Stomach smooth muscle (tissue), 2 donors: ENCODE data around the gene EPHB1.
"Not testable (repeated sequence)": the region's sequence is repeated elsewhere in the genome, so short reads cannot be mapped to it uniquely, and the experiment has no call there.

Experiments used
- H3K27ac ChIP-seq: one replicate; pipeline ENCODE4 v1.7.0; 2013; ENCODE audit warnings: mild to moderate bottlenecking, low read length, inconsistent platforms
- H3K27me3 ChIP-seq, 2 donors: one replicate each; pipeline ENCODE4 v1.7.0; 2013; ENCODE audit warnings: low read length in 2 of 2; ENCODE audit not compliant: insufficient read depth in 2 of 2, control insufficient read depth in 1 of 2
- H3K36me3 ChIP-seq, 2 donors: one replicate each; pipeline ENCODE4 v1.7.0; 2013; ENCODE audit warnings: low read length in 2 of 2; ENCODE audit not compliant: control insufficient read depth in 2 of 2, insufficient read depth in 2 of 2
- H3K4me1 ChIP-seq: one replicate; pipeline ENCODE4 v1.7.0; 2013; ENCODE audit warnings: low read length; ENCODE audit not compliant: control insufficient read depth, insufficient read depth
- H3K4me3 ChIP-seq, 2 donors: one replicate each; pipeline ENCODE4 v1.7.0; 2013; ENCODE audit warnings: low read length in 2 of 2
- H3K9ac ChIP-seq, 2 donors: one replicate each; pipeline ENCODE4 v1.7.0; 2013; ENCODE audit warnings: low read length in 2 of 2, mild to moderate bottlenecking in 1 of 2
- H3K9me3 ChIP-seq, 2 donors: one replicate each; pipeline ENCODE4 v1.7.0; 2013; ENCODE audit warnings: low read length in 2 of 2; ENCODE audit not compliant: control insufficient read depth in 2 of 2
- donor health status: healthy.
- donor health status: Pancreatic carcinoma.

The EPHB1 gene

GRCh38 chr3:134991472-134992010 lies 196.5 kb downstream of the EPHB1 start:
- no peak overlapping the region for H3K9ac ChIP-seq
- no peaks in the 10 kb centered on the region for H3K27me3 ChIP-seq
- H3K36me3 ChIP-seq = no peaks in the 10 kb centered on the region
- no peaks in the 10 kb centered on the region for H3K9me3 ChIP-seq
- no peak overlapping the region for H3K4me3 ChIP-seq
- H3K27ac ChIP-seq = no peak overlapping the region
- no peaks in the 10 kb centered on the region for H3K4me1 ChIP-seq

DNA sequence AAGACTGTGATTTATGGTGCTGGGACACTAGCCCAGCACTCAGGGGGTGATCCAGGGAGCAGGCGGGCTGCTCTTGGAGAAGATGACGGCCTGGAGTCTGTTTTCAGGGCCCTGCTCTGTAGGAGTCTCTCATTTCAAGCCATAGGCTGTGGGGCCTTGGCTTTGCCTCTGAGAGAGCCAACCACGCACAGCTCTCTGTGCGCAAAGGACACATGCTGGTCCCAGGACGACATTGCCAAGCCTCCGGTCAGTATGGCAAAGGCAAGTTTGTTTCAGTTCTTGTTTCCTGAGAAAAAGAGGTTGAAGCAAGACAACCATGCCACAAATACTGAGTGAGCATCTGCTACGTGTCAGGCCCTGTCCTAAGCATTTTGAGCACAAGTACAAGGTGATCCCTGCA lies 197.1 kb downstream of the EPHB1 start:
- Histone ChIP-seq H3K9ac (no peak overlapping the region), H3K27me3 (no peaks in the 10 kb centered on the region), H3K9me3 (no peaks in the 10 kb centered on the region), H3K27ac (no peak overlapping the region), H3K36me3 (no peaks in the 10 kb centered on the region), H3K4me1 (no peaks in the 10 kb centered on the region), H3K4me3 (no peak overlapping the region)

DNA sequence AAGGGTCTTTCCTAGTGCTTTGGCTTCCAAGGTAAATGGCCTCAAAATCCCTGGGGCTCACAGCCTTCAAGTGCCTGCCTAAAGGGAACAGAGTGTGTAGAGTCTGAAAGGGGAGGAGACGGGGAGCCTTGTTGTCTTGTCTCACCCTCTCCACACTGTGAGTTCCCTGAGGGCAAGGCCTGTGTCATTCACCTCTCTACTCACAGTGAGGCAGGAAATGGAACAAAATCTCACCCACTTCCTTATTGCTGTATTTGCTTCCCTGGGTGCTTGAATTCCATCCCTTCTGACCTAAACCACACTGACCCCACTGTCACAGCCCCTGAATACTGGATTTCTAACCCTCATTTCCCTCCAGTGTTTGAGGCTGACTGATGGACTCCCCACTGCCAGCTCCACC lies 197.5 kb downstream of the EPHB1 start:
- no peak overlapping the region for H3K27ac ChIP-seq
- H3K36me3 ChIP-seq = no peaks in the 10 kb centered on the region

DNA sequence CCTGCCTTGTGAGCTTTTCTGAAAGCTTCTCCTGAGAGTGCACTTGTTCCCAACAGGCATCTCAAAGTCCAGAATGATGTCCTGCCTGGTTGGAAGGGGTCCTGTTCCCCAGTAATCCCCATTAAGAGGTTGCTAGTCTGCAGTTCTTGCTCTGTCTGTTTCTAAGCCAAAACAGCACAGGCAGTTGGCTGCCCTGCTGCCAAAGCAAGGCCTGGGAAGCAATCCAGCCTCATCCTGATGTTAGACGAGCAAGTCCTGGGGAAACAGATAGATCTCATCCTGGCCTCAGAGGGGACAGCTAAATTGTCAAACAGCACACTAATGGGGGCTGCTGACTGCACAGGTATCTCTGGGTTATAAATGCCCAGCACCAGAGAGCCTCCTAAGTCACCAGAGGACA lies 198.0 kb downstream of the EPHB1 start:
- H3K27ac ChIP-seq = no peak overlapping the region
- no peaks in the 10 kb centered on the region for H3K4me1 ChIP-seq
- no peak overlapping the region for H3K4me3 ChIP-seq
- no peaks in the 10 kb centered on the region for H3K9me3 ChIP-seq
- H3K9ac ChIP-seq = no peak overlapping the region
- no peaks in the 10 kb centered on the region for H3K27me3 ChIP-seq
- H3K36me3 ChIP-seq = no peaks in the 10 kb centered on the region

More for the DNA sequence above, 197.5 kb downstream of the EPHB1 start:
- Histone ChIP-seq H3K4me1 (no peaks in the 10 kb centered on the region), H3K4me3 (no peak overlapping the region), H3K27me3 (no peaks in the 10 kb centered on the region), H3K9ac (no peak overlapping the region), H3K9me3 (no peaks in the 10 kb centered on the region)

- Histone ChIP-seq H3K27ac (no peak overlapping the region), H3K9ac (no peak overlapping the region), H3K4me1 (no peaks in the 10 kb centered on the region), H3K9me3 (no peaks in the 10 kb centered on the region), H3K27me3 (peaks cover 0 to 2% of the 10 kb centered on the region in 2 donors), H3K4me3 (no peak overlapping the region), H3K36me3 (no peaks in the 10 kb centered on the region)
These were observed 203.1 kb downstream of the EPHB1 start for GRCh38 chr3:134998158-134998557.

- Histone ChIP-seq H3K36me3 (no peaks in the 10 kb centered on the region), H3K9me3 (no peaks in the 10 kb centered on the region), H3K27me3 (peaks cover 0 to 2% of the 10 kb centered on the region in 2 donors), H3K9ac (no peak overlapping the region), H3K4me3 (no peak overlapping the region), H3K4me1 (no peaks in the 10 kb centered on the region), H3K27ac (no peak overlapping the region)
These were observed 203.8 kb downstream of the EPHB1 start for GRCh38 chr3:134998855-134999254.

- no peak overlapping the region for H3K27ac ChIP-seq
- no peaks in the 10 kb centered on the region for H3K36me3 ChIP-seq
- no peaks in the 10 kb centered on the region for H3K4me1 ChIP-seq
- H3K9me3 ChIP-seq = no peaks in the 10 kb centered on the region
- H3K9ac ChIP-seq = no peak overlapping the region
- peaks cover 0 to 2% of the 10 kb centered on the region in 2 donors for H3K27me3 ChIP-seq
- H3K4me3 ChIP-seq = no peak overlapping the region
These were observed 205.4 kb downstream of the EPHB1 start for GRCh38 chr3:135000465-135000864.

DNA sequence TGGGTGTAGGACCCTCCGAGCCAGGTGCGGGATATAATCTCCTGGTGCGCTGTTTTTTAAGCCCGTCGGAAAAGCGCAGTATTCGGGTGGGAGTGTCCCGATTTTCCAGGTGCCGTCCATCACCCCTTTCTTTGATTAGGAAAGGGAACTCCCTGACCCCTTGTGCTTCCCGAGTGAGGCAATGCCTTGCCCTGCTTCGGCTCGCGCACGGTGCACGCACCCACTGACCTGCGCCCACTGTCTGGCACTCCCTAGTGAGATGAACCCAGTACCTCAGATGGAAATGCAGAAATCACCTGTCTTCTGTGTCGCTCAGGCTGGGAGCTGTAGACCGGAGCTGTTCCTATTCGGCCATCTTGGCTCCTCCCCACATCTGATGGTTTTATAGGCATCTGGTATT lies 210.6 kb downstream of the EPHB1 start:
- H3K9ac ChIP-seq, H3K4me1 ChIP-seq, H3K9me3 ChIP-seq, H3K36me3 ChIP-seq, H3K27me3 ChIP-seq, H3K27ac ChIP-seq, H3K4me3 ChIP-seq: not testable (repeated sequence)

GRCh38 chr3:135007607-135008006 lies 212.5 kb downstream of the EPHB1 start:
- no peaks in the 10 kb centered on the region for H3K27me3 ChIP-seq
- H3K9ac ChIP-seq = no peak overlapping the region
- H3K4me3 ChIP-seq = no peak overlapping the region
- H3K4me1 ChIP-seq = no peaks in the 10 kb centered on the region
- H3K36me3 ChIP-seq = no peaks in the 10 kb centered on the region
- H3K9me3 ChIP-seq = no peaks in the 10 kb centered on the region
- H3K27ac ChIP-seq = no peak overlapping the region

DNA sequence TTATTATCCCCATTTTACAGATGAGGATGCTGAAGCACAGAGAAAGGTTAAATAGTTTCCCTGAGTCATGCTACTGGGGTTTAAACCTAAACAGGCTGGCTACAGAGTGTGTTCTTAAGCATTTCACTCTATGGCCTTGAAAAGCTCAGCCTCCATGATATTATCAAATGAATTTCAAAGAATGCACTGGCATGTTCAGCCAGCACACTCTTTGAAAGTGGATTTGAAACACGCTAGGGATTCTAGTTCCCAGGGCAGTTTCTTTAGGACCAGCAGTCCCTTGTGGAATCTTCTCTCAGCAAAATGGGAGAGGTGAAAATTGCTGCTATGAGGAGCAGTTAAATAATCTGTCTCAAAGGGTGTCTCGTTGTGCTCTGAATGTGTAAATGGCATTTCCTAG lies 213.3 kb downstream of the EPHB1 start:
- H3K4me3 ChIP-seq = no peak overlapping the region
- no peaks in the 10 kb centered on the region for H3K27me3 ChIP-seq
- H3K27ac ChIP-seq = no peak overlapping the region
- H3K36me3 ChIP-seq = no peaks in the 10 kb centered on the region
- H3K4me1 ChIP-seq = no peaks in the 10 kb centered on the region
- no peaks in the 10 kb centered on the region for H3K9me3 ChIP-seq
- H3K9ac ChIP-seq = no peak overlapping the region

DNA sequence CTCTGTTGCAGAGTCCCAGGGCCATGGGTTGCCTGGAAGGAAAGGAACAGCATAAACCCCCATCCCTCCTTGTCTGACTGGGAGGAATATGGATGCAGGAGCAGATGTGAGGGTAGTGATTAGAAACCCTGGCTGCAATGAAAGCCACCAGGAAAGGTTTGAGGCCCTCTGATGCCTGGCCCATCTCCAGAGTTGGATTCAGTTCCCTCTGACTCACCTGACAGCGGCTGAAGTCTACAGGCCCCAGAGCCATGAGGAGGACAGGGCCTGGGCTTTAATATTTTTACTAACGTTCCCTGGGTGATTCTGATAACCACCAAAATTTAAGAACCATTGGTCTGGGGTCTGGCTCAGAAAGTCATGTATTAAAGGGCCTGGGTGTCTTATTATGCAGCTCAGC lies 214.0 kb downstream of the EPHB1 start:
- Histone ChIP-seq H3K9me3 (no peaks in the 10 kb centered on the region), H3K4me1 (no peaks in the 10 kb centered on the region), H3K27me3 (no peaks in the 10 kb centered on the region), H3K36me3 (no peaks in the 10 kb centered on the region), H3K9ac (no peak overlapping the region), H3K4me3 (no peak overlapping the region), H3K27ac (no peak overlapping the region)
